AG10803 (cell line): ENCODE data around the gene SLC29A2.

Experiments
- DNase-seq: peaks from one replicate; pipeline ENCODE4 v3.0.0; 2010; ENCODE audit warnings: low read depth
- H3K4me3 ChIP-seq: 2 replicates; pipeline ENCODE4 v1.5.1; 2011; ENCODE audit warnings: mild to moderate bottlenecking, low read length, control low read depth
- CTCF ChIP-seq: conservative IDR thresholded peaks from 2 replicates; pipeline ENCODE4 v1.5.1; 2011; ENCODE audit warnings: mild to moderate bottlenecking, low read length, control low read depth, inconsistent platforms

The SLC29A2 gene

GRCh38 chr11:66373265-66373664 lies 1.7 kb upstream of the SLC29A2 start:
- no peak for TF ChIP-seq CTCF
- H3K4me3 ChIP-seq = no peak overlapping the region
- DNase-seq = no peak

- TF ChIP-seq CTCF = no peak
- H3K4me3 ChIP-seq = no peak overlapping the region
- no peak for DNase-seq
Observed at GRCh38 chr11:66369073-66369894, 2.3 kb downstream of the SLC29A2 start.

GRCh38 chr11:66368484-66368883 lies 3.1 kb downstream of the SLC29A2 start:
- DNase-seq = no peak
- H3K4me3 ChIP-seq = no peak overlapping the region
- TF ChIP-seq CTCF = no peak

- no peak overlapping the region for H3K4me3 ChIP-seq
- no peak for DNase-seq
- no peak for TF ChIP-seq CTCF
Observed at GRCh38 chr11:66367561-66368312, 3.8 kb downstream of the SLC29A2 start.

- no peak for DNase-seq
- no peak overlapping the region for H3K4me3 ChIP-seq
- no peak for TF ChIP-seq CTCF
Observed at GRCh38 chr11:66366844-66367477, 4.6 kb downstream of the SLC29A2 start.

- DNase-seq = no peak
Observed at GRCh38 chr11:66365711-66366619, 5.6 kb downstream of the SLC29A2 start.

More at GRCh38 chr11:66365711-66366619, 5.6 kb downstream of the SLC29A2 start:
- no peak overlapping the region for H3K4me3 ChIP-seq
- no peak for TF ChIP-seq CTCF
